IPS DF 4.7 (cell line): ENCODE measurements around the gene OR14A16.

Experiments
- DNase-seq: peaks from one replicate; pipeline ENCODE4 v3.0.0-alpha.2; 2013; ENCODE audit warnings: low spot score; ENCODE audit errors: extremely low read depth

Gene OR14A16

GRCh38 chr1:247824023-247824422 is at the start of gene OR14A16:
Gene OR14A16, minus strand, starts transcription at chr1:247824119. Its CDS starts 8,390 bp downstream, at chr1:247815729.
- DNase-seq = no peak

GRCh38 chr1:247865416-247865815 is 41.5 kb upstream of the OR14A16 start:
- DNase-seq = no peak

DNA sequence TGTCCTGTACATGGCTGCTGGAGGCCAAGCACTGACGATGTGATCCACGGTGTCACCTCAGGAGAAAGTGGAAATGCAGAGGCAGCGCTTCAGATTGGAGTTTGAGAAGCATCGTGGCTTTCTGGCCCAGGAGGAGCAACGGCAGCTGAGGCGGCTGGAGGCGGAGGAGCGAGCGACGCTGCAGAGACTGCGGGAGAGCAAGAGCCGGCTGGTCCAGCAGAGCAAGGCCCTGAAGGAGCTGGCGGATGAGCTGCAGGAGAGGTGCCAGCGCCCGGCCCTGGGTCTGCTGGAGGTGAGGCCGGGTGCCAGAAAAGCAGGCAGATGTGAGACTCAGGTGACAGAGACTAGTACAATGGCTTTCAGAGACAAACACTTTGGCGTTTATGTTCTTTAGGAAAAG is 40.7 kb upstream of the OR14A16 start:
- no peak for DNase-seq

DNA sequence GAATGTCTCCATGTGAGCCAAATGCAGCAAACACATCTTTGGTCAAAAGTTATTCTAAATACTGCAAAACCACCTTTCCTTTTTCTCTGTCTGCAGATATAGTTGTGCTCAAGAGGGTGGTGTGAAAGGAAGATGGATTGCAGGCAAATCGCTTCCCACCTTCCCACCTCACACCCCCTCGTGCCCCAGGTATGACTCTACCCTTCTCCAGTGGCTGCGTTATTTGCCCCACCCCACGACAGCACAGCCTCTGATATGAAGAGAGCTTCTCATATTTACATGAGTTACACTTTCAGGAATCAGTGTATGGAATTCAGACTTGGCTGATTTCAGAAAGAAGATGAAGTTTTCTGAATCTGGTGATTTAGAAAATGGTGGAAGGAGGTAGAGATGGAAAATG is 38.8 kb upstream of the OR14A16 start:
- no peak for DNase-seq

DNA sequence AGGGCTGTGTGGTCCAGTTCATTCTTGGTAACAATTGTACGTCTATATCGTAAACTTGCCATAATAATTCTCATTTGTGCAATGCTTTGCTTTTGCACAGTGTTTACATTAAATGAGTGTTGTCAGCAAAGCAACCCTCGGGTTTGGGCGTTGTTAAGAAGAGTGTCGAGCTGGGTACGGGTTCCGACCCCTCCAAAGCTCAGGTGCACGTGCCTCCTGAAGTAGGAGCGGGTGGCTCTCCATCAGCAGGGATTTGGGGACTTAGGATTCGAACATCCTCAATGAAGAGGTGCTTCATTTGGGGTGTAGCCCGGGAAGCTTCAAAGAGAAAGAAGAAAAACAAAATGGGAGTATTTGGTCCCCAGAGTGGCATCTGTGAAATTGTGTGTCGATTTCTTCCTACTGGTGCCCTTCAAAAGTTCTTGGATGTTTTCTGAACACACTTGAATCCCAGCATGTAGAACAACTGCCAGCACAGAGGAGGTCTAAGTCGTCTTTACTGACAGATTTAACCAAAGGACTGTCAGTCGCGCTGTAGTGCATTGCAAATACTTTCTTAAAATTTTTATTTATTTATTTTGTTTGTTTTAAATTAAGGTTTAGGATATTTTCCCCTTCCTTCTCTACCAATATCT is 34.2 kb upstream of the OR14A16 start:
- no peak for DNase-seq

DNA sequence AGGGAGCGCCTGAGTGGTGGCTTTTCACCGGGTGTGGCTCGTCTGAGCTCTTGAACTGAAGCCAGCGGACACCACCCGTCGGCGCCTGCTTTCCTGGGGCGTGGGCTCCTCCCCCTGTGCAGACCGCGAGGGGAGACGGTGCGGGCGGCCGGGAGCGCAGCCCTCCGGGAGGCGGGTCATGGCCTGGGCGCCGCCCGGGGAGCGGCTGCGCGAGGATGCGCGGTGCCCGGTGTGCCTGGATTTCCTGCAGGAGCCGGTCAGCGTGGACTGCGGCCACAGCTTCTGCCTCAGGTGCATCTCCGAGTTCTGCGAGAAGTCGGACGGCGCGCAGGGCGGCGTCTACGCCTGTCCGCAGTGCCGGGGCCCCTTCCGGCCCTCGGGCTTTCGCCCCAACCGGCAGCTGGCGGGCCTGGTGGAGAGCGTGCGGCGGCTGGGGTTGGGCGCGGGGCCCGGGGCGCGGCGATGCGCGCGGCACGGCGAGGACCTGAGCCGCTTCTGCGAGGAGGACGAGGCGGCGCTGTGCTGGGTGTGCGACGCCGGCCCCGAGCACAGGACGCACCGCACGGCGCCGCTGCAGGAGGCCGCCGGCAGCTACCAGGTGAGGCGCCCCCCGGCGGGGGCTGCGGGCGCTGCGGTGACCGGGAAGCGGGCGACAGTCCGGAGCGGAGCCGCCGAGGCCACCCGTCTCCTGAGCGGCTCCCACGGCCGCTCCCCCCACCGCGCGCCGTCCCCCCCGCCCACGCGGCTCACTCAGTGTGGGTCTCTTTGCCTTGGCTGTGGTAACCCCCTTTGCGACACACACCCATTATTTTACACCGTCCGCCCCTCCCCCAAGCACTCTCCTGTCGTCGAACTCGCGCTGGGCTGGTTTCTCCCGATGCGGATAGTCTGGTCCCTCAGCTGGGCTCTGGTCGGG is 33.4 kb upstream of the OR14A16 start, which contains the start of gene TRIM58:
TRIM58 (plus strand) TSS at position 119 of the 916 bp plus-strand sequence; CDS start at position 179, 60 bp downstream.
- DNase-seq = no peak

DNA sequence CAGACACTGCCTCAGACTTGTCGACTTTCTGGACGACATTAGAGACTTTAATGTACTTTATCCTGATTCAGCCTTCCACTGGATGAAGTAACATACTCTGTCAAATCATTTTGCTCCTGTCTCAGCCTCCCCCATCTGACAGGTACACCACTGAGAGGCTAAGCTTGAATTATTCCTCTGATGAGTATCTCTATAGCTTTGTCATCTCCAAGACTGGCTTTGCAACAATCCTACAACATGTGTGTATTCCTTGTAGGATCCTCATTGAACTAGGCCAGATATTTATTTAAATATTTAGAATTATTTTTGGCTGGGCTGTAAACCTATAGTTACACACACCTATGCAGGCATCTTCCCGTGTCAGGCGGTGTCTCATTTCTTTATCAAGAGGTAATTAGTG is 32.0 kb upstream of the OR14A16 start:
- DNase-seq = no peak

GRCh38 chr1:247854899-247855545 is 31.1 kb upstream of the OR14A16 start:
- no peak for DNase-seq

GRCh38 chr1:247849616-247850015 is 25.7 kb upstream of the OR14A16 start:
- DNase-seq = no peak

- no peak for DNase-seq
Measured at GRCh38 chr1:247848346-247848745, 24.4 kb upstream of the OR14A16 start.

DNA sequence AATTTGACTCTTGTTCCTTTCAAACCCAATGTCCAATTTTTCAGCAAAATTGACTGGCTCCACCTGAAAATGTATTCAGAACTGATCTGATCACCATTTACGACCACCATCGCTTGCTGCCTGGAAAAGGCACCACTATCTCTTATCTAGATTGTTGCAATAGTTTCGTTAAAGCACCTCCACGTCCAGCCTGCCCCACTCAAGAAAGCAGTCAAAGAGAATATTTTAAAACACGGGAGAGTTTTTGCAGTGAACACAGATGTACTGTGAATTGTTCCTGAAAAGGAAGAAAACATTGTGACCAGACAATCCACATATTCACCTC is 21.7 kb upstream of the OR14A16 start:
- no peak for DNase-seq

DNA sequence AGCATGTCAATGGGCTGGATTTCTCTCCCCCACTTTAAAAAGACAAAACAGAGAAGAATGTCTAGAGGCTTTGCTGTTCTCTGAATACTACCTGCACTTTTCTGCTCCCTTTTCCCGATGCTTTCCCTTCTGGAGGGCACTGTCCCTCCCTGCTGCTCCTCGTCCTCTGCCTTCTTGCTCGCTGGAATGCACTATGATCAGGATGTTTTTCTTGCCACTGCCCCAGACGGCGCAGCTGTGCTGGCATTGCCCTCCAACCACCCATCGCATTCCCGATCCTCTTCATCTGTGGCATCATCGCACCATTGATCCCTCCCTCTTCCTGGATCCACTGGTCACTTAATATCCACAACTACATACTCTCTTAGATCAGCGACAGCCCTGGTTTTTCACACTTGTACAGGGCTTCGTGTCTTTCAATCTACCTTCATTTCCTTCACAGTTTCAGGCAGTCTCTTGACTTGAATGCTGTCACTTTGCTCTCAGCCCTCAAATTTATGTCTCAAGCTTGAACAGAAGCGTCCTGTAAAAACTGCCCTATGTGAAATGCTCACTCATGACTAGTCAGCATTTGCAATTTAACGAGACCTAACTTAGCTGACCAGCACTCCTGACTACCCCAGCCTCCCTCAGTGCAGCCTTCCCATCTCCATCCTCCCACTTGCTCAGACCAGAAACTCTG is 21.2 kb upstream of the OR14A16 start:
- no peak for DNase-seq

DNA sequence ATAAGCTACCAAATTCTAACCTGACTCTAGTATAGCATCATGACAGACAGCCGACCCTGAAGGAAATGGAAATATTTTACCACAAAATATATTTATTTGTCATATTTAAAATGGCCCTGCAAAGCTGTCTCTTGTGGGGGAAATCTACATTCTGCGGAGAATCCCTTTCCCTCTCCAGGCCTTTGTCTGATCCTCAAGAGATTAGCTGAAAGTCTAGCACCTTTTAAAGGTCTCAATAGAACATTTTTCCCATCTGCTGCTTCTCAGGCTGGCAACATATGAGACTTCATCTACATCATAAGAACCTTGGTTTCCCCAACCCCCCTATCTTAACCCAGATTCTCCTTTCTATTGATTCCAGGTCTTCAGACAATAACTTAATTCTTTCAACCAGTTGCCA is 19.5 kb upstream of the OR14A16 start:
- no peak for DNase-seq

- no peak for DNase-seq
Measured at GRCh38 chr1:247841796-247842195, 17.9 kb upstream of the OR14A16 start, which contains the start of gene OR11L1. Gene OR11L1, minus strand, starts transcription at chr1:247841896. Its CDS starts 0 bp downstream, at chr1:247841896.

DNA sequence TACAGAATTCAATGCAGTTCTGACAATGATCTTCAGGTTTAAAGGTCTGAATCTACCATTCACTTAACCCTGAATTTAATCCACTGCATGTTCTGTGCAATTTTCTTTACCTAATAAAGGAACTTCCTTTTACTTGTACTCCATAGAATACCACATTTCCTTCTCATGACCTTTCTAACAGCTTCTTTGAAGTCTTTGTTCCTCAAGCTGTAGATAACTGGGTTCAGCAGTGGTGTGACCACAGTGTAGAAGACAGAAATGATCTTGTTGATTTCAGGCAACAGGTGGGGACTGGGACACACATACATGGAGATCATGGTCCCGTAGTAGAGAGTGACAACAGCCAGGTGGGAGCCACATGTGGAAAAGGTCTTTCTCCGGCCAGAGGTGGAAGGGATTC is 16.9 kb upstream of the OR14A16 start:
- no peak for DNase-seq

DNA sequence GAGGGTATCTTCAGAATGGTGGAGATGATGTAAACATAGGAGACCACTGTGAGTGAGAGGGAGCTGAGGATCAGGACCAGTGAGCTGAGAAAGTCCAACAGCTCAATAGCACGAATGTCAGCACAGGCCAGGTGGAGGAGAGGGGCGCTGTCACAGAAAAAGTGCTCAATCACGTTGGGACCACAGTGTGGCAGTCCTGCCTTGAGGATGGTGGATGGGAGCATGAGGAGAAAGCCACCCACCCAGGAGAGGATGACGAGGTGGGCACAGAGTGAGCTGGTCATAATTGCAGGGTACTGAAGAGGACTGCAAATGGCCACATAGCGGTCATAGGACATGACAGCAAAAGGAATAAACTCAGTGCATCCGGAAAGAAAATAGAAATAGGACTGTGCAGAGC is 9.7 kb upstream of the OR14A16 start:
- no peak for DNase-seq

DNA sequence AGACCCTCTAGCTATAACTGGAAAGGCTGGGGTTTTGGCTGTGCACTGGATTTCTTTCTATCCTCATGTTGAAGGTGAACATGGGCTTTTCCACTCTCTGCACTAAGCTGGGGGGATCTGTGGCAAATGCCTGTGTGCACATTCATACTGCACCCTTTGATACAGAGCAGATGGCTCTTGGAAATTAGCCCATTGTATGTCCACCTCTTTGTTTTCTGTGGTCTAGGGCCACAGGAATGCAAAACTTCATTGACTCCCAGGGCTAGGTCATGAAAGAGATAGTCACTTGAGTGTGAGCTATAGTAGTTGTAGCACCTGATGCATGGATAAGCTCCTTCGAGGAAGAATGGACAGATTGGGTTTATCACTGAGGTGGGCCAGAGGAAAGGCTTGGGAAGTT is 5.7 kb upstream of the OR14A16 start:
- no peak for DNase-seq

DNA sequence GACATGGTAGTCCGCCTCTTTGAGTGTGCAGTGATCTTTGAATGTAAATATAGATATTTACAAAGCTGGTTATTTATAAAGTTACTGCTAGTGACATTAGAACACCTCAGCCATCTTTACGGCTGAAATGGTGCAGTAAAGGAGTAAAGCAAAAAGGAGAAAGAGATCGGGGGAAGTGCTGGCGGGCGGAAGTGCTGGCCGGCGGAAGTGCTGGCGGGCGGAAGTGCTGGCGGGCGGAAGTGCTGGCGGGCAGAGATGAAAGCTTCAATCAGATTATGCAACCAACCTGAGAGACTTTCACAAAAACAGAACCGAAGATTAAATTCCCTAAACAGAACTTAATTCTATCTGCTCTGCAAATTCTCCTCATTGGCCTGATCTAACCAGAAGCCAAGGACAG is 1.4 kb upstream of the OR14A16 start:
- DNase-seq = no peak

- DNase-seq = no peak
Measured at GRCh38 chr1:247822060-247822459, 1.9 kb downstream of the OR14A16 start.

- no peak for DNase-seq
Measured at GRCh38 chr1:247812637-247813036, 11.3 kb downstream of the OR14A16 start.

DNA sequence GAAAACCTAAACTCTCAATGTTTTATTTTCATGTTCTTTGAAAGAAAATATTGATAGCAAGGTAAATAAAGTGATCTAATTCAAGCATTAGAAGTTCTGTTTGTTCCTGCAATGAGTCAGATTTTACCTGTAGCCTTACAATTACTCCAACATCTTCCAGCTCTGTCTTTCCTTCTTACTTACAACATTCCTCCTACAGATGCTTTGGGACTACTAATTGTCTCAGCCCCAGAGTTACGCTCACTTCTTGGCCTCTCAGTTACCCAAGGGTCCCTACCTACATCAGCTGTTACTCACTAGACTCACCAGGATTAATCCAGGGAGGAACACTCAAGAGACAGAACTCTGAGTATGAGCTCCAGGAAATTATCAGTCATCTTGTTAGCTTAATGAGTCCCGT is 26.4 kb downstream of the OR14A16 start:
- no peak for DNase-seq

- no peak for DNase-seq
Measured at GRCh38 chr1:247769603-247770002, 54.3 kb downstream of the OR14A16 start.
